Hematopoietic multipotent progenitor cell treated with erythropoietin and hydrocortisone succinate and interleukin-3 and kit ligand, for 15 days (in vitro differentiated cells): Measurements from ENCODE around the gene WTAP.
"Not testable (repeated sequence)": the region's sequence is repeated elsewhere in the genome, so short reads cannot be mapped to it uniquely, and the experiment has no call there.

Experiments used
- DNase-seq: peaks from one replicate; pipeline ENCODE4 v3.0.0-alpha.2; 2015; ENCODE audit warnings: low spot score

Gene WTAP

GRCh38 chr6:159693894-159694545 is 33.3 kb upstream of the WTAP start:
- peak; percentile 18 for DNase-seq

GRCh38 chr6:159695984-159696383 is 31.3 kb upstream of the WTAP start:
- no peak for DNase-seq

GRCh38 chr6:159700970-159701369 is 26.3 kb upstream of the WTAP start:
- no peak for DNase-seq

- no peak for DNase-seq
These were observed 25.8 kb upstream of the WTAP start for GRCh38 chr6:159701413-159701999.

- DNase-seq = not testable (repeated sequence)
These were observed 16.7 kb upstream of the WTAP start for GRCh38 chr6:159710603-159711002.

GRCh38 chr6:159712389-159712788 is 14.9 kb upstream of the WTAP start:
- DNase-seq = not testable (repeated sequence)

GRCh38 chr6:159713984-159714383 is 13.3 kb upstream of the WTAP start:
- no peak for DNase-seq

GRCh38 chr6:159714404-159714803 is 12.9 kb upstream of the WTAP start:
- DNase-seq = no peak

GRCh38 chr6:159715166-159715565 is 12.1 kb upstream of the WTAP start:
- no peak for DNase-seq

GRCh38 chr6:159715605-159716004 is 11.7 kb upstream of the WTAP start:
- no peak for DNase-seq

- DNase-seq = no peak
These were observed 10.8 kb upstream of the WTAP start for GRCh38 chr6:159716247-159717096.

- DNase-seq = no peak
These were observed 8.7 kb upstream of the WTAP start for GRCh38 chr6:159718634-159719033.

GRCh38 chr6:159719287-159719686 is 8.0 kb upstream of the WTAP start:
- no peak for DNase-seq

- peak; percentile 61 for DNase-seq
These were observed 6.6 kb upstream of the WTAP start for GRCh38 chr6:159720708-159721107.

- DNase-seq = not testable (repeated sequence)
These were observed 5.3 kb upstream of the WTAP start for GRCh38 chr6:159721981-159722380.

- no peak for DNase-seq
These were observed 4.7 kb upstream of the WTAP start for GRCh38 chr6:159722655-159723054.

- no peak for DNase-seq
These were observed 4.0 kb upstream of the WTAP start for GRCh38 chr6:159723259-159723658.

- DNase-seq = no peak
These were observed 2.5 kb upstream of the WTAP start for GRCh38 chr6:159724778-159725177.

- DNase-seq = not testable (repeated sequence)
These were observed 2.1 kb upstream of the WTAP start for GRCh38 chr6:159725208-159725607.

- no peak for DNase-seq
These were observed 920 bp upstream of the WTAP start for GRCh38 chr6:159726255-159726917.

- peak; percentile 46 for DNase-seq
These were observed 575 bp downstream of the WTAP start for GRCh38 chr6:159727717-159728445.

- DNase-seq = peak; percentile 45
These were observed 1.2 kb downstream of the WTAP start for GRCh38 chr6:159728531-159728964.
